OCI-LY7 (cell line): ENCODE data around the gene ZNF235. TPM values are rescaled to one million over a fixed set of nuclear protein-coding genes. Genes with fewer than 3 reads are reported as not detected.

Experiments
- Bru-seq: library from RNA; stranded (reverse); fragments of 400-500 nt; gene quantifications from one replicate; lab custom pipeline; 2021; lab: Mats Ljungman, UMichigan
- BruChase-seq, 2 experiments: library from RNA; stranded (reverse); fragments of 400-500 nt; gene quantifications; one replicate each; lab custom pipeline; 2021; lab: Mats Ljungman, UMichigan
- BruUV-seq: library from RNA; stranded (reverse); fragments of 400-500 nt; replicated peaks from 2 replicates; lab custom pipeline; 2021; lab: Mats Ljungman, UMichigan
- CTCF ChIA-PET: fragments of 300-600 bp; sonication (Branson Sonifier 250); formaldehyde crosslinking; loops from one replicate; lab custom pipeline; 2022; ENCODE audit warnings: antibody characterized with exemption; ENCODE audit not compliant: unreplicated experiment; lab: Charles Lee
- POLR2A ChIA-PET: fragments of 300-600 bp; sonication (Branson Sonifier 250); formaldehyde crosslinking; loops from one replicate; lab custom pipeline; 2022; ENCODE audit warnings: antibody characterized with exemption; lab: Charles Lee
- DNase-seq: peaks from one replicate; pipeline ENCODE4 v3.0.0-alpha.2; 2015; ENCODE audit warnings: low spot score
- H2AFZ ChIP-seq: fragments of 200-600 bp; sonication (generic), shearing (Covaris generic); 2 replicates; pipeline ENCODE4 v1.6.1; 2014; ENCODE audit warnings: mild to moderate bottlenecking, antibody characterized with exemption, low read length, moderate library complexity
- H3K27ac ChIP-seq: fragments of 200-600 bp; sonication (generic); 2 replicates; pipeline ENCODE4 v1.5.1; 2014; ENCODE audit warnings: mixed run types, low read depth, mild to moderate bottlenecking, moderate library complexity, low read length, inconsistent platforms; ENCODE audit not compliant: poor library complexity, severe bottlenecking
- H3K36me3 ChIP-seq: fragments of 200-600 bp; sonication (generic); 2 replicates; pipeline ENCODE4 v1.6.1; 2014; ENCODE audit warnings: mild to moderate bottlenecking, antibody characterized with exemption, low read length, moderate library complexity, mixed read lengths; ENCODE audit not compliant: insufficient read depth
- H3K4me1 ChIP-seq: fragments of 200-600 bp; sonication (generic); 2 replicates; pipeline ENCODE4 v1.5.1; 2014; ENCODE audit warnings: mild to moderate bottlenecking, low read length; ENCODE audit not compliant: insufficient read depth, poor library complexity, severe bottlenecking
- H3K4me2 ChIP-seq: fragments of 200-600 bp; sonication (generic); 2 replicates; pipeline ENCODE4 v1.6.1; 2014; ENCODE audit warnings: mild to moderate bottlenecking, low read length
- H3K4me3 ChIP-seq: fragments of 200-600 bp; sonication (generic); 2 replicates; pipeline ENCODE4 v1.5.1; 2014; ENCODE audit warnings: mild to moderate bottlenecking, low read depth, low read length; ENCODE audit not compliant: poor library complexity, severe bottlenecking
- H3K79me2 ChIP-seq: fragments of 200-600 bp; sonication (generic); 2 replicates; pipeline ENCODE4 v1.6.1; 2016; ENCODE audit warnings: low read depth, mild to moderate bottlenecking, low read length, moderate library complexity, mixed read lengths; ENCODE audit not compliant: insufficient read depth
- H3K9me2 ChIP-seq: fragments of 200-600 bp; sonication (generic); 2 replicates; pipeline ENCODE4 v1.6.1; 2016; ENCODE audit warnings: mild to moderate bottlenecking, low read length, mixed read lengths; ENCODE audit not compliant: insufficient read depth
- H3K9me3 ChIP-seq: fragments of 200-600 bp; sonication (generic); 2 replicates; pipeline ENCODE4 v1.6.1; 2014; ENCODE audit warnings: mild to moderate bottlenecking, mixed run types, low read length, mixed read lengths
- H4K20me1 ChIP-seq: fragments of 200-600 bp; sonication (generic); 2 replicates; pipeline ENCODE4 v1.6.1; 2014; ENCODE audit warnings: mild to moderate bottlenecking, antibody characterized with exemption, low read length, moderate library complexity, mixed read lengths; ENCODE audit not compliant: insufficient read depth
- EZH2phosphoT487 ChIP-seq: fragments of 200-600 bp; sonication (generic); IDR thresholded peaks from 2 replicates; pipeline ENCODE4 v1.6.1; 2018; ENCODE audit warnings: low read depth, borderline replicate concordance, mild to moderate bottlenecking, mixed run types, antibody characterized with exemption, low read length, moderate library complexity, mixed read lengths
- intact Hi-C: fragments of 100-400 bp; cut with micrococcal nuclease; formaldehyde crosslinking; loops from one replicate; pipeline ENCODE4 v1.10.0; 2022; ENCODE audit not compliant: unreplicated experiment
- long read RNA-seq: library from polyadenylated mRNA; stranded (forward); transcript quantifications from one replicate; pipeline ENCODE4 v2.0.0, GENCODE V29; 2022
- total RNA-seq, 2 experiments: library from RNA; depleted of rRNA in 1 of 2; stranded (reverse); fragments of >200 nt in 1 of 2; shearing (Covaris generic) in 1 of 2; gene quantifications; 2 replicates each; pipeline ENCODE4 v1.2.3, GENCODE V29; 2014 to 2022
- TF ChIP-seq, protein P1 (sequence below): fragments of 200-600 bp; sonication (generic); conservative IDR thresholded peaks from 2 replicates; pipeline ENCODE4 v1.5.1; 2014; ENCODE audit warnings: mild to moderate bottlenecking, antibody characterized with exemption, low read length, moderate library complexity, mixed read lengths

The ZNF235 gene
- total RNA-seq (2014; rRNA removed; shearing (Covaris generic)) (5.1 and 7.7 TPM in 2 replicates), total RNA-seq (2022) (6.5 and 7.4 TPM in 2 replicates), Bru-seq, nascent RNA (percentile 48 among the genes with signal in this experiment), BruChase-seq, experiment 1, labeled RNA remaining after a 6-hour chase (percentile 57 among the genes with signal in this experiment), BruChase-seq, experiment 2, labeled RNA remaining after a 2-hour chase (percentile 59 among the genes with signal in this experiment)
- long read RNA-seq, full-length matches to known transcripts = 6 of 8 reads
- long read RNA-seq, partial matches to known transcripts = 0 of 8 reads
- long read RNA-seq, other reads (novel, unspliced or antisense) = 2 of 8 reads

DNA sequence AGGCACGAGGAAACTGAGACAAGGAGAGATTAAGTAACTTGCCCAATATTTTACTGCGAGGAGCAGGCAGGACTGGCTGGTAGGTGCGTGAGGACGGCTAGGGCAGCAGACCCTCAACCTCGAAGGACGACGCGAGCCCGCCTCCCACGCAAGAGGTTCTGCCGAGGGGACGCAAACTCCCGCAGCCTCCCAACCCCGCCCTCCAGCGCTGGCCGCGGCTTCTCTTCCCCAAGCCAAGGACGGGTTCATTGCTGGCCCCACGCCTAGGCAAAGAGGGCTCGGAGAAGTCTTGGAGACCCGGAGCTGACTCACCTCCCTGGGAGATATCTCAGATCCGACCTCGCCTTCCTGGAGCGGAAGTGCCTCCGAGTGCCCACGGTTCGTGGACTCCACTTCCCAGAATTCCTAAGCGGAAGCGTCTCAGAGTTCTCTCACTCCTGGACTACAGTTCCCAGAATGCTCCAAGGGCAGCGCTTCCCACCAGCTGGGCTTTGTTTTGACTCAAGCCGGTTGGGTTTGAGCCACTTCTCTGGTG lies at the start of gene ZNF235:
TSS of gene ZNF235 (minus strand) at position 367 of the 535 bp plus-strand sequence. CDS start 1,621 bp downstream, outside the sequence.
- Histone ChIP-seq H3K4me2 (peak within 1 kb of the TSS; percentile 93), H4K20me1 (no peaks in the 10 kb centered on the region), H3K9me3 (no peaks in the 10 kb centered on the region), H2AFZ (peak within 1 kb of the TSS; percentile 94), H3K4me3 (peak within 1 kb of the TSS; percentile 91), H3K9me2 (no peaks in the 10 kb centered on the region), H3K4me1 (peaks cover 8% of the 10 kb centered on the region), H3K79me2 (no peaks in the 10 kb centered on the region; the same call in 1 of the 2 replicates), H3K36me3 (no peaks in the 10 kb centered on the region; the same call in 1 of the 2 replicates), H3K27ac (no peak within 1 kb of the TSS)
- TF ChIP-seq, protein P1, sequence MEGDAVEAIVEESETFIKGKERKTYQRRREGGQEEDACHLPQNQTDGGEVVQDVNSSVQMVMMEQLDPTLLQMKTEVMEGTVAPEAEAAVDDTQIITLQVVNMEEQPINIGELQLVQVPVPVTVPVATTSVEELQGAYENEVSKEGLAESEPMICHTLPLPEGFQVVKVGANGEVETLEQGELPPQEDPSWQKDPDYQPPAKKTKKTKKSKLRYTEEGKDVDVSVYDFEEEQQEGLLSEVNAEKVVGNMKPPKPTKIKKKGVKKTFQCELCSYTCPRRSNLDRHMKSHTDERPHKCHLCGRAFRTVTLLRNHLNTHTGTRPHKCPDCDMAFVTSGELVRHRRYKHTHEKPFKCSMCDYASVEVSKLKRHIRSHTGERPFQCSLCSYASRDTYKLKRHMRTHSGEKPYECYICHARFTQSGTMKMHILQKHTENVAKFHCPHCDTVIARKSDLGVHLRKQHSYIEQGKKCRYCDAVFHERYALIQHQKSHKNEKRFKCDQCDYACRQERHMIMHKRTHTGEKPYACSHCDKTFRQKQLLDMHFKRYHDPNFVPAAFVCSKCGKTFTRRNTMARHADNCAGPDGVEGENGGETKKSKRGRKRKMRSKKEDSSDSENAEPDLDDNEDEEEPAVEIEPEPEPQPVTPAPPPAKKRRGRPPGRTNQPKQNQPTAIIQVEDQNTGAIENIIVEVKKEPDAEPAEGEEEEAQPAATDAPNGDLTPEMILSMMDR = no peak
- TF ChIP-seq EZH2phosphoT487 = no peak
- ChIA-PET CTCF (no interaction called here), POLR2A (interaction anchor here (0.7 to 1.8 kb wide), 4 partner anchors 9 to 210 kb away, joined by 3 to 4 read pairs (median 3); partner anchors contain the start of gene ZNF224)
- intact Hi-C loops = loop anchor here (1.0 kb wide), 1 partner anchor 191 kb away; the partner anchor contains the start of gene ZNF225
- BruUV-seq = no TSS peak
- DNase-seq = peak; percentile 92

DNA sequence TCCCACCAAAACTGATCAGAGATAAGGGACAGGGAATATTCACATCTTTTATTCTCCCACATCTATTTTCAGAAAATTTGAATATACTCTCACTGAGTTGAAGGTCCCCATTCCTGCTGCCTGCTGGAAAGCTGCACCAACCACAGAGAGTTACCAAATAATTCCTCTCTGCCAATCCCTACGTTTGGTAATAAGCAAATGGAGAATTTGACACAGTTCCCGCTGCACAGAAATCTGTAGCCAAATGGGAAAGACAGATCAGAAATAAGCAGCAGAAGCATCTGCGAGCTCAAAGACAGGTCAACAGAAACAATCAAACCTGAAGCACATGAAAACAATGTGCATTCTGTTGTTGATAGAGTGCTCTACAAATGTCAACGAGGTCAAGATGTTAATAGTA lies 41.7 kb upstream of the ZNF235 start:
- no peak for DNase-seq
- no peaks in the 10 kb centered on the region for H4K20me1 ChIP-seq
- ChIA-PET POLR2A (interaction anchor here (0.6 kb wide), 1 partner anchor 324 kb away, joined by 3 read pairs; no protein-coding TSS in a partner anchor), CTCF (no interaction called here)
- peaks cover 11% of the 10 kb centered on the region for H3K4me1 ChIP-seq
- TF ChIP-seq EZH2phosphoT487 = no peak
- TF ChIP-seq, protein P1 = no peak
- BruUV-seq = no TSS peak
- H3K4me2 ChIP-seq = no peak overlapping the region
- H3K4me3 ChIP-seq = no peak overlapping the region
- H3K9me3 ChIP-seq = no peaks in the 10 kb centered on the region; the same call in 1 of the 2 replicates
- no peaks in the 10 kb centered on the region for H3K79me2 ChIP-seq
- no peaks in the 10 kb centered on the region for H3K9me2 ChIP-seq
- no peaks in the 10 kb centered on the region for H3K36me3 ChIP-seq
- H2AFZ ChIP-seq = no peak overlapping the region
- no peak overlapping the region for H3K27ac ChIP-seq
- intact Hi-C loops = no loop called here
